NCI-H526 treated with DMSO at 0.1 percent for 48 hours (cell line): ENCODE data around the gene SLC44A4.
"Not testable (repeated sequence)": the region's sequence is repeated elsewhere in the genome, so short reads cannot be mapped to it uniquely, and the experiment has no call there.

Source experiments
- DNase-seq: peaks from one replicate; lab custom pipeline; 2025; lab: John Stamatoyannopoulos, UW

Gene SLC44A4

DNA sequence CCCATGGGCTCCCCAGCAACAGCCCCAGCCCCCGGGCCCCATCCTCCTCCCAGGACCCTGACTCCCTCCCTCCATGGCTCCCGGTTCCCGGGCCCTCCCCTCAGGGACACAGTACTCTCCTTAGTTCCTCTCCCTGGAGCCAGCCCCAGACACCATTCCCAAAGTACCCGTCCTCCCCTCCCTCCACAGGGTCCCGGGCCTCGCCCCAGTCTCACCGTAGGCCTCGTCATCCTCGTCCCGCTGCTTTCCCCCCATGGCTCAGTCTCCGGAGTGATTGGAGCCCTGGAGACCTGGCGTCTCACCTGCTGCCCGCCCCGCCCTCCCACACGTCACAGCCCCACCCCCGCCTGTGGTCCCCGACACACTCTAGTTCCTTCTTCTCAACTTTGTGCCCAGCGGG is at the start of gene SLC44A4:
Gene SLC44A4 (minus strand): TSS at position 272 of the 400 bp plus-strand sequence. CDS start 17 bp downstream, at position 255.
- no peak for DNase-seq

DNA sequence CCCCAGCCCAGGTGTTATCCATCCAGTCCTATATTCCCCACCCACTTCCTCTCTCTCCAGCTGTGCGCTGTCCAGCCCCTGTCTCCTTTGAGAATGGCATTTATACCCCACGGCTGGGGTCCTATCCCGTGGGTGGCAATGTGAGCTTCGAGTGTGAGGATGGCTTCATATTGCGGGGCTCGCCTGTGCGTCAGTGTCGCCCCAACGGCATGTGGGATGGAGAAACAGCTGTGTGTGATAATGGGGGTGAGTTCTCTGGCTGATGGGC is 49.8 kb upstream of the SLC44A4 start:
- DNase-seq, result no peak

DNA sequence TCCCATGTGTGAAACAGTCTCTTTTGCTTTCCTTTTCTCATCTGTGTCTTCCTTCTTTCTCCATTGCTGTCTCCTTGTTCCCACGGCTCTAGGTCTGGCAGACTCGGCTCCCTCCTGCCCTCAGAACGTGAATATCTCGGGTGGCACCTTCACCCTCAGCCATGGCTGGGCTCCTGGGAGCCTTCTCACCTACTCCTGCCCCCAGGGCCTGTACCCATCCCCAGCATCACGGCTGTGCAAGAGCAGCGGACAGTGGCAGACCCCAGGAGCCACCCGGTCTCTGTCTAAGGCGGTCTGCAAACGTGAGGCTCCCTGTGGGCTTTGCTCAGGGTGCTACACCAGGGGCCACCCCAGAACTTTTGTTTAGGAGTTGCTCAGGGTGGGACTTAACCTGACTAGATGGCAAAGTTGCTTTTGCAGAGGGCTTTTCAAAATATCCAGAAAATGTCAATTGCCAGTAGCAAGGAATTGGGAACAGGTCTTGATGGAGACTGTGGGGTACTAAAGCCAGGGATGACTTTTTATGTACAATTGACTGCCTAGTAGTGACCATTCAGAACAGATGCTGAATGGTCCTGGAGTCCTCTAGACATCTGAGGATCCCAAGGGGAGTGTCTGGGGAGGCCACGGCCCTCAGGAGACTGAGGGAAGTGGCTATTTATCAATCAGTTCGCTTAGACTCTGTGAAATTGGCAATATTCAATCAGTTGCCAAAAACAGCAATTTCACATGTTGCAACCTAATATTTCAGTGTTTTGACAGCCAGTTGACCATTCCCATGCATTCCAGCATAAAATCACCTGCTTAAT is 49.3 kb upstream of the SLC44A4 start:
- DNase-seq, result no peak

DNA sequence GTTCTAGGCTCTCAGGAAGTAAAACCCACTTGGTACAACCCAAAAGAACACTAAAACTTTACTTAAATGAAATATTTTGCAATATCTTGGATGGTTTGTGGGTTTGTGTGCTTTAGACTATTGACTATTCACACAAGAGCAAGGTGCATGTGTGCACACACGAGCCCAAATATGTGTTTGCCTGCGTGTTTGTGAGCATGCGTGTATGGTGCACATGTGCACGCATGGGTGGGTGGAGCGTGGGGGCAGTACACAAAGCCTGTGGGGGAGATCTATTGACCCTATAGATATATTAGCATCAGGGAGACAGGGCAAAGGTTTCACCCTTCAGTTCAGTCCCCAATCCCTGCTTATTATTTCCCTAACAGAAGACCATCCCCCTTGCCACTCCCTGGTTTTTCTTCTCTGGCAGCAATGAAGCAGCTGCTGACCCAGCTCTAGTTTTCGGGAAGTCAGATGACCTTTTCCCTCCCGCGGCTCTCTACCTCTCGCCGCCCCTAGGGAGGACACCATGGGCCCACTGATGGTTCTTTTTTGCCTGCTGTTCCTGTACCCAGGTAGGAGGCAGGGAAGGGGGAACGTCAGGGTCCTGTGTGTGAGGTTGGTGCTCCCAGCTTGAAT is 48.6 kb upstream of the SLC44A4 start, which contains the start of gene C2:
Gene C2 (plus strand): TSS at position 476 of the 621 bp plus-strand sequence. CDS start 36 bp downstream, at position 512.
- no peak for DNase-seq

DNA sequence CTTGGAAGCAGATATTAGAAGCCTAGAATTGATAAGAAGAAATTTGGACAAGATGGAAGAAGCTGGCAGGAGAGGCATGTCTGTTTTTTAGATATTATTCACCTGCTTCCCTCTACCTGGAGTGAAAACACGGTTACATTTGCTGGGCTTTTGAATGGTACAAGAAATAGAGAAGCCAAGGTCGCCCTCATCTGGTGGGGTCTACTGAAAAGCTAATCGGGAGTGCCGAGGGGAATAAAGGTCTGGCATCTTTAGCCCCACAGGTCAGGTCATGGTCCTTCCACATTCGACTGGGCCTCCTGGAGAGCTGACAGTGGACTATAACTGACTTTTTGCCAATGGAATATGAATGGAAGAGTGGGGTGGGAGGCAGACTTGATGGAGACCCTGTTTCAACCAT is 44.1 kb upstream of the SLC44A4 start:
- DNase-seq, result no peak

DNA sequence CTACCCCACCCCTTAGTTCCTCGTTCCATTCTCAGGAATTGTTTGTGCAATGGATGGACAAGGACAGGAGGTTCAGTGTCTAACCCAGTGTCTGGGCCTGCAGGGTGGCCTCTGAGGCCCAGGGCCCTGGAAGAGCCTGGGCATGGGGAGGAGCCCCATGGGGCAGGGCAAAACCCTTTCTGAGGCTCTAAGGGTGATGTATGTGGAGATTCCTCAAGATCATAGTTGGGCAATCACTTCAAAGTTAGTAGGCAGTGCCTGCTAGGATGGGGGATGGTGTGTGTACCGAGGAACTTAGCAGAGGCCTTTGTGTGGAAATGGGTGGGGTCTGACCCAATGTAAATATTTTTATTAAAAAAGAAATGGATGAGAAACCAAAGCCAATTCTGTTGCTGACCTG is 42.0 kb upstream of the SLC44A4 start:
- DNase-seq, result no peak

DNA sequence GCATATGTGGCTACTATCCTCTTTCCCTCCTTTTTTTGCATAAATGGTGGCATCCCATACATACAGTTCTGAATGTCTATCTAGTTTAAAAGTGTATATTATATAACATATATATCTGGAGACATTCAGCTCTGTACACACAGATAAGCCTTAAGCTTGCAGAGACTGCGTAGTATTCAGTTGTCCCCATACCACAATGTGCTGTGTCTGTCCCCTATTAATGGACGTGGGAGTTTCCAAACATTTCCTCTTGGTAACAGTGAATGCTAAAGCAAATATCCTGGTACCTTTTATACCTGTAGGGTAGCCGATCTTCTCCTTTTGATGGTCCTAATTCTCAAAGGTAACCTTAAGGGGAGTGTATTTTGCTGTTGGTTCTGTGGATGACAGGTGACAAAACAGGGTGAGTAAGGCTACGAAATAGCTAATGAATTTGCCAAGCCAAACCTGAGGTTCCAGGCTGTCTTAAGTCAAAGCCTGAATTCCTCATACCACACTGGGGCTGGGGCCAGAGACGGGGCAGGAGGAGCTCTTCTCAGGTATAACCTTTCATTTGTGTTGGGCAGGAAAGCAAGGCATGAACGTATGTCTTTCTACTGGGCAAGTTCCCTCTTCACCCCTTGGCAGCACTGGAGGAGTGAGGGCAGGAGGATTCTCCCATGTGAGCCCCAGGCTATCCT is 41.0 kb upstream of the SLC44A4 start:
- DNase-seq, result no peak

DNA sequence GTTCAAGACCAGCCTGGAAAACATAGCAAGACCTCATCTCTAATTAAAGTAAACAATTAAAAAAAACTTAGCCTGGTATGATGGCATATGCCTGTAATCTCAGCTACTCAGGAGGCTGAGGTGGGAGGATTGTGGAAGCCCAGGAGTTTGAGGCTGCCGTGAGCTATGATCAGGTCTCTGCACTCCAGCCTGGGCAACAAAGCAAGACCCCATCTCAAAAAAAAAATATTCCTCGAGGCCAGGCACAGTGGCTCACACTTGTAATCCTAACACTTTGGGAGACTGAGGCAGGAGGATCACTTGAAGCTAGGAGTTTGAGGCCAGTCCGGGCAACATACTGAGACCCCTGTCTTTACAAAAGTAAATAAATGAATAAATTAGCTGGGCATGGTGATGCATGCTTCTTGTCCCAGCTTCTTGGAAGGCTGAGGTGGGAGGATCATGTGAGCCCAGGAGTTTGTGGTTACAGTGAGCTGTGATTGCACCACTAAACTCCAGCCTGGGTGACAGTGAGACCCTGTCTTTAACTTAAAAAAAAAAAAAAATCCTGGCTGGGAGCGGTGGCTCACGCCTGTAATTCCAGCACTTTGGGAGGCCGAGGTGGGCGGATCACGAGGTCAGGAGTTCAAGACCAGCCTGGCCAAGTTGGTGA is 39.4 kb upstream of the SLC44A4 start:
- no peak for DNase-seq

DNA sequence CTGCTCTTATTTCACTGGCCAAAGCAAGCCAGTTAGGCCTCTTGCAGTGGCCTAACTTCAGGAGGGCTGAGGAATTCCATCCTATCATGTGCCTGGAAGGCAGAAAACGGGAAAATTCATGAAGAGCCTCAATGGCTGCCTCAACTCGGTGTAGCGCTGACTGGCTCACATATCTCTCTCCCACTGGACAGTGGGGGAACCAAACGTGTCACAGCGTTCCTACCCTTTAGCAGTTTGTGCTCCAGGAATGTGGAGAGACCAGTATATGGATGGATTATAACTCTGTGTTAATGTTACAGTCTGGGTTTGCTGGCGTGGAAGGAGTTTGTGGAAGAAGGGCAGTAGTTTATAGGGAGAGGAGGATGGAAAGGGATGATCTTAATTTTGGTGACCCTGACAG is 37.0 kb upstream of the SLC44A4 start:
- DNase-seq, result no peak

DNA sequence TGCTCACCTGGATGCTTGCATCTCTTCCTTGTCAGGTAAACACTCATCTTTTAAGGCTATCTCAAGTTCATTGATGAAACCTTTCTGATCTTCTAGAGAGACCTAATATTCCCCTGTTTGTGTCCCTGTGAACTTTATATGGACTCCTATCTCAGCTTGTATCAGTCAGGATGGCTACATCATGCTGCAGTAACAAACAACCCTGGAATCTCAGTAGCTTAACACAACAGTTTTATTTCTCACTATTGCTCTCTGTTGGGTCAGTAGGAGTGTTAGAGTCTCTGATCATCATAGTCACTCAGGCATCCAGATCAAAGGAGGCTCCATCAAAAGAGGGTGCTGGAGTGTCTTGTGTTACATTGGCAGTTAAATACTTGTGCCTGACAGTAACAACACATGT is 36.6 kb upstream of the SLC44A4 start:
- no peak for DNase-seq

DNA sequence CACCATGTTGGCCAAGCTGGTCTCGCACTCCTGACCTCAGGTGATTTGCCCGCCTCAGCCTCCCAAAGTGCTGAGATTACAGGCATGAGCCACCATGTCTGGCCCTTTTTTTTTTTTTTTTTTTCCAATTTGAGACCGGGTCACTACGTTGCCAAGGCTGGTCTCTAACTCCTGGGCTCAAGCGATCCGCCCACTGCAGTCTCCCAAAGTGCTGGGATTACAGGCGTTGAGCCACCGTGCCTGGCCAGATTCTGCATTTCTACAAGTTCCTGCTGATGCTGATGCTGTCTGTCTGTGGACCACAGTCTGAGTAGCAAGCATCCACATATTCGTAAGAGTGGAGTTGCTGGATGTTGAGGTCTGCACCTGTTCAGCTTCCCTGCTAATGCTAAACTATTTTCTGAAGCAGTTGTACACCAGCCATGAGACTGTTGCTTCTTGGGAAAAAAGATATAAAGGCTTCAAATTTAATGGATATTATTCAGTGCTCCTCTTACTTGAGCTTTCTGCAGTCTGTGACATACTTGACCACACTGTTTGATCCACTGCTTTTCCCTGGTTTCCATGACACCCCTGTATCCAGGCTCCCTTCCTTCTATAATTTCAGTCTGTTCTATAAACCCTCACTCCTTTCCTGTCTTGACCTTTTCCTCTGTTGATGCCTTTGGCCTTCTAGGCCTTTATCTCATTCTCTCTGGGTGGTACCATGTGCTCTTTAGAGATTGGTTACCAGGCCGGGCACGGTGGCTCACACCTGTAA is 33.2 kb upstream of the SLC44A4 start:
- no peak for DNase-seq

DNA sequence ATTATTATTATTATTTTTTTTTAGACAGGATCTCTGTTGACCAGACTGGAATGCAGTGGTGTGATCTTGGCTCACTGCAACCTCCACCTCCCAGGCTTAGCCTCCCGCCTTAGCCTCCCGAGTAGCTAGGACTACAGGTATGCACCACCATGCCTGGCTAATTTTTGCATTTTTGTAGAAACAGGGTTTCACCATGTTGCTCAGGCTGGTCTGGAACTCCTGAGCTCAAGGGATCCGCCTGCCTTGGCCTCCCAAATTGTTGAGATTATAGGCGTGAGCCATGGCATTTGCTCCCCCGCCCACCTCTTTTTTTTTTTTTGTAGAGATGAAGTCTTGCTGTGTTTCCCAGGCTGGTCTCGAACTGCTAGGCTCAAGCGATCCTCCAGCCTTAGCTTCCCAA is 30.5 kb upstream of the SLC44A4 start:
- DNase-seq, result not testable (repeated sequence)

DNA sequence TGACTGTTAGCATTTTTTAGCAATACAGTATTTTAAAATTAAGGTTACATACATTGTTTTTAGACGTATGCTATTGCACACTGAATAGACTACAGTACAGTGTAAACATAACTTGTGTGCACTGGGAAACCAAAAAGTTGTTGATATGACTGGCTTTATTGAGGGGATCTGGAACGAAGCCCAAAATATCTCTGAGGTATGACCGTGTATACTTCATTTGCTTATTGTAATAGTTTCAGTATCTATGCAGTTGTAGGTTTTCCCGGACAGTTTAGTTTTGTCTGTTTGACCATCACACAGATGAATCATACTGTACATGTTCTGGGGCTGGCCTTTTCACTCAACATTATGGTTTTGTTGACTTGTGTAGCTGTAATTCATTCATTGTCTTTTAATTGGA is 30.0 kb upstream of the SLC44A4 start:
- DNase-seq, result no peak

DNA sequence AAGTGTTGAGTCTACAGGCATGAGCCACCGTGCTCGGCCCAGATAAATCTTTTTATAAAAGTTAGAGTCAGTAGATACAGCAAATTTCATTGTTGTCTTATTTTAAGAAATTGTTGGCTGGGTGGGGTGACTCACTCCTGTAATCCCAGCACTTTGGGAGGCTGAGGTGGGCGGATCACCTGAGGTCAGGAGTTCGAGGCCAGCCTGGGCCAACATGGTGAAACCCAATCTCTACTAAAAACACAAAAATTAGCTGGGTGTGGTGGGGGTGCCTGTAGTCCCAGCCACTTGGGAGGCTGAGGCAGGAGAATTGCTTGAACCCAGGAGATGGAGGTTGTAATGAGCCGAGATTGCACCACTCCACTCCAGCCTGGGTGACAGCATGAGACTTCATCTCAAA is 29.5 kb upstream of the SLC44A4 start:
- not testable (repeated sequence) for DNase-seq

DNA sequence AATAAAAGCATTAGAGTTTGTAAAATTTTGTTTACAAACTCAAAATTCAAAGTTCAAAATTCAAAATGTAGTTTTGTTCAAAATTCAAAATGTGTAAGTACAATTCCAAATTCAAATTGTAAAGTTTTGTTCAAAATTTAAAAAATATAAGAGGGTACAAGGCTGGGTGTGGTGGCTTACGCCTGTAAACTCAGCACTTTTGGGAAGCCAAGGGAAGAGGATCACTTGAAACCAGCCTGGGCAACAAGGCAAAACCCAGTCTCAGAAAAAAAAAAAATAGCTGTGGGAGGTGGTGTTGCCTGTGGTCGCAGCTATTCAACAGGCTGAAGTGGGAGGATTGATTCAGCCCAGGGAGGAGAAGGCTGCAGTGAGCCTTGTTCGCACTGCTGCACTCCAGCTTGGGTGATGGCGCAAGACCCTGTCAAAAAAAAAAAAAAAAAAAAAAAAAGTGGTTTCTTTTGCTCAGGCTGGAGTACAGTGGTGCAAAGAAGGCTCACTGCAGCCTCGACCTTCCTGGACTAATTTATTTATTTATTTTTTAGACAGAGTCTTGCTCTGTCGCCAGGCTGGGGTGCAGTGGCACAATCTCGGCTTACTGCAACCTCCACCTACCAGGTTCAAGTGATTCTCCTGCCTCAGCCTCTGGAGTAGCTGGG is 28.5 kb upstream of the SLC44A4 start:
- DNase-seq, result no peak

DNA sequence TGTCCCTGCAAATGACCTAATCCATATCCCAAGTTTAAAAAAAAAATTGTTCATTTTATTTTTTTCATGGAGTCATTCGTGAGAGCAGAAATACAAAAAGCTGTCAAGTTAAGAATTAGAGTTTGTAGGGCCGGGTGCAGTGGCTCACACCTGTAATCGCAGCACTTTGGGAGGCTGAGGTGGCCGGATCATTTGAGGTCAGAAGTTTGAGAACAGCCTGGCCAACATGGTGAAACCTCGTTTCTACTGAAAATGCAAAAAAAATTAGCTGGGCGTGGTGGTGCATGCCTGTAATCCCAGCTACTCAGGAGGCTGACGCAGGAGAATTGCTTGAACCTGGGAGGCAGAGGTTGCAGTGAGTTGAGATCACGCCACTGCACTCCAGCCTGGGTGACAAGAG is 27.9 kb upstream of the SLC44A4 start:
- DNase-seq, result not testable (repeated sequence)

DNA sequence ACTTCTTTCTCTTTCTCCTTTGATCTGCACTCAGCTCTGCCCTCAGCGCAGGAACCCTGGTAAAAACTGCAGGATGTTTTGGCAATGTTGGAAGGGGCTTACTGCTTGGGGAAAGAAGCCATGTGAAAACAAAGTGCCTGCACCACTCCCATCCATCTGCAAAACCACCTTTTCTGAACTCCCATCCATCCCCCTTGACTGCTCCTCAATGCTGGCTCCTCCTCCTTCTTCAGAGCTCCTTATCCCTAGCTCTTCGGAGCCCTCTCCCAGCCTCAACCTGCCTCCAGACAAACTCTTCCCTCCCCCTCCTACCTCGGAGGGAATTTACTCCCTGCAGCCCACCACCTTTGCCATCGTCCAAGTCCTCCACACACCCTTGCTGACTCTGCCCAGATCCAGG is 27.3 kb upstream of the SLC44A4 start:
- no peak for DNase-seq

DNA sequence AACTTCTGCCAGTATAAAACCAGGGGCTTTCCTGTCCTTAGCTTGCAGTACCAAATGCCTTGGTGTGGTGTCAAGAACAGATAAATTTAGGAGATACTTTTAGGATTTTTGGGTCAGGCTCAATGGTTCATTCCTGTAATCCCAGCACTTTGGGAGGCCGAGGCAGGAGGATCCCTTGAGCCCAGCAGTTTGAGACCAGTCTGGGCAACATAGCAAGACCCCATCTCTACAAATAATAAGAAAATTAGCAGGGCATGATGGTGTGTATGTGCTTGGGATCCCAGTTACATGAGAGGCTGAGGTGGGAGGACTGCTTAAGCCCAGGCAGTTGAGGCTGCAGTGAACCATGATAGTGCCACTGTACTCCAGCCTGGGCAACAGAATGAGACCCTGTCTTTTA is 26.2 kb upstream of the SLC44A4 start:
- DNase-seq, result no peak

DNA sequence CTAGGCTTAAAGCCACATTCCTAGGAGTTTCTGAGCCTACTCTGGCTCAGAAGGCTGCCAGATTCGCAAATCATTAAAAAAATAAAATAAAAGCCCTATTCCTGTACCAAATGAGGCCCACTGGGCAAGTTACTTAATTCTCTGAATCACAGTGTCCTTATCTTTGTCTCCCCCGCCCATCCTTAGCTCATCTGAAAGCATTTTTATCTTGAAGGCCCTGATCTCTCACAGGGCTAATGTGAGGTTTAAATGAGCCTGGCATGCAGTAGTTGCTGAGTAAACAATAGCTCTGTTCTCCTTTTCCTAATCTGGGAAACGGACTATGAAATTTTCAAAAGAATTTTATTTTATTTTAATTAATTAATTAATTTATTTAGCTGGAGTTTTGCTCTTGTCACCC is 25.2 kb upstream of the SLC44A4 start:
- no peak for DNase-seq

DNA sequence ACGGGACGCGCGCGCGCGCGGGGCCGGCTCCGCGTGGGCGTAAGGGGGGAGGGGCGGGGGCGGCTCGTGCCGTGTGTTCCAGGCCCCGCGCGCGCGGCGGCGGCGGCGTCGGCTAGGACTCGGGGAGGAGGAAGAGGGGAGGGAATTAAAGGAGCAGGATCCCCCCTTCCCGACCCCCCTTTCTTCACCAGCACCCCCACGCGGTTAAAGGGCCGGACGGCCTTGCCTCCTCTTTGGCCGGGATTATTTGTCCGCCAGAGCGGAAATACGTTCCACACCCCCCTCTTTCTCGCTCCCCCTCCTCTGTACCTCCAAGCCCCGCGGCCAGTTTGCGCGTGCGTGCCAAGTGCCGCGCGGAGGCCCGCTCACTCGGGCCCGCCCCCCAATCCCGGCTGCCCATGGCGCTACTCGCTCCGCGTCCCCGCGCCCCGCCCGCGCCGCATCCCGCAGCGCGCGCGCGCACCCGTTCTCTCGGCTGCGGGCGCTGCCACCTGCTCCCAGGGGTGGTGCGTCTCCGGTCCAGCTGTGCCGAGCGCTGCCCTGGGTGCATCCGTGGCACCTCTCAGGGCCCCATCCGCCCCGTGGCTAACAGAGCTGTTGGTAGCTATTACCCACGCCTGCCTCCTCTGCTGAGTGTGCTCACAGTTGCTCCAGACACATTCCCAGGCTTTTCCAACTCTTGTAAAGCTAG is 23.3 kb upstream of the SLC44A4 start, which contains the start of gene ZBTB12:
Gene ZBTB12 (minus strand): TSS at position 134 of the 691 bp plus-strand sequence. CDS start 781 bp downstream, outside the sequence.
- DNase-seq, result peak; percentile 68
